Measurements from ENCODE around the gene UNG. TPM values are rescaled to one million over a fixed set of nuclear protein-coding genes. Genes with fewer than 3 reads are reported as not detected.

Gene UNG
- total RNA-seq, 1 donor, result 2.9 TPM

DNA sequence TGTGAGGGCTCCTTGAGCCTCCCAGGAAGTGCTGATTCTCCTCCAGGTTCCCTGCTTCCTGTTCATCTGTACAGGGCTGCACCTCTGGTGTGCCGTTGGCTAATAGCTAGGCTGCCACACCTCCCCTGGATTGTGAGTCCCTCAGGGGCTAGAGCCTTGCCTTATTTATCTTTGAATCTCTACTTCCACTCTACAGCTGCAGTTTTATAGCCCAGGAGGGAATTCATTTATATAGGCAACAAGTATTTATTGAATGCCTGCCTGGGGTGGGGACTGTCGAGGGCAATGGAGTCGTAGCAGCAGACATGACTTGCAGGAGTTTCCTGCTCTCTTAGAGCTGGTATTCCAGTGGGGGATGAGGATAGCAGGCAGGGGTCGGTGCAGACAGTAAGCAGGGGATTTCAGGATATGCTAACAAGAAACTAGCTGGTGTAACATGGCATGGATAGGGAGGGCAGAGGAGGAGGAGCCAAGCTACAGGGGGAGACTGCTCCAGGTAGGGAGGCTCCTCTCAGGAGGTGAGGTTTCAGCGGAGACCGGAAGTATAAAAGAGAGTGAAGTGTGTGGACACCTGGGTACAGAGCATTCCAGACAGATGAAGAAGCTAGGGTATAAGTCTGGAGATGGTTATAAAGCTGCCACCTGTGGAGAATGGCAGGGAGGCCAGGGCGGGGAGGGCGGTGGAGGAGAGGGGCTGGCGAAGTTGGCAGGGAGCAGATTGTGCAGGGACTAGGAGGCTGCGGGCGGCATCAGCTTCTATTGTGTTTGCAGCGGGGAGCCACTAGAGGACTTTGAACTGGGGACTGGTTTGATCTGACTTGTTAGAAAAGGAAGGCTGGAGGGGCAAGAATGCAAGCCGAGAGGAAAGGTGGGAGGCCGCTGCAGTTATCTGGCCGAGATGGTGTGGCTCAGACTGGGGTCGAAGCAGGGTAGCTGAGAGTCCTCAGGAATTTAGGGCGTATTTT, 27.8 kb upstream of the UNG start:
- Histone ChIP-seq H3K27me3 (ENCODE audit: insufficient read depth, low read length) (no peaks in the 10 kb centered on the region), H3K4me1 (ENCODE audit: insufficient read depth, low read length) (no peaks in the 10 kb centered on the region), H3K9me3 (ENCODE audit: low read depth, low read length) (no peaks in the 10 kb centered on the region), H3K4me3 (ENCODE audit: low read length) (no peak overlapping the region)

DNA sequence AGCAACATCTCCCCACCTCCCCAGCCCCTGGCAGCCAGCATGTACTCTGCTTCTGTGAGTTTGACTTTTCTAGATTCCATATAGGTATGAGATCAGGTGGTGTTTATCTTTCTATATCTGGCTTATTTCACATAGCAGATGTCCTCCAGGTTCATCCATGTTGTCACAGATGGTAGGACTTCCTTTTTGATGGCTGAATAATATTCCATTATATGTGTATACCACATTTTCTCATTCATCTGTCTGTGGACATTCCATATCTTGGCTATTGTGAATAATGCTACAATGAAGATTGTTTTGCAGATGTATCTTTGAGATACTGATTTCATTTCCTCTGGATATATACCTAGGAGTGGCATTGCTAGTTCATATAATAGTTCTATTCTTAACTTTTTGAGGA, 22.5 kb upstream of the UNG start:
- H3K9me3 ChIP-seq (ENCODE audit: low read depth, low read length), result no peaks in the 10 kb centered on the region
- H3K27me3 ChIP-seq (ENCODE audit: insufficient read depth, low read length), result no peaks in the 10 kb centered on the region
- no peak overlapping the region for H3K4me3 ChIP-seq (ENCODE audit: low read length)
- H3K4me1 ChIP-seq (ENCODE audit: insufficient read depth, low read length), result no peaks in the 10 kb centered on the region

DNA sequence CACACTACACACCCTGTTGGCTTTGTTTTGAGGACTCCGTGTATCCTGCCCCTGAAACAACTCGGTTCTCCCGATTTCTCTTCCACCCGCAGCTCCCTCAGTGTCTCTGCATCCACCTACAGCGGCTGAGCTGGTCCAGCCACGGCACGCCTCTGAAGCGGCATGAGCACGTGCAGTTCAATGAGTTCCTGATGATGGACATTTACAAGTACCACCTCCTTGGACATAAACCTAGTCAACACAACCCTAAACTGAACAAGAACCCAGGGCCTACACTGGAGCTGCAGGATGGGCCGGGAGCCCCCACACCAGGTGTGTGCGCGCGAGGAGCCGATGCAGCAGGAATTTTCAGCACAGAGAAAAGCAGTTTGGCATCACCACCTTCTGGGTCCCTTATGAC, 14.6 kb upstream of the UNG start:
- H3K4me1 ChIP-seq (ENCODE audit: insufficient read depth, low read length), result no peaks in the 10 kb centered on the region

DNA sequence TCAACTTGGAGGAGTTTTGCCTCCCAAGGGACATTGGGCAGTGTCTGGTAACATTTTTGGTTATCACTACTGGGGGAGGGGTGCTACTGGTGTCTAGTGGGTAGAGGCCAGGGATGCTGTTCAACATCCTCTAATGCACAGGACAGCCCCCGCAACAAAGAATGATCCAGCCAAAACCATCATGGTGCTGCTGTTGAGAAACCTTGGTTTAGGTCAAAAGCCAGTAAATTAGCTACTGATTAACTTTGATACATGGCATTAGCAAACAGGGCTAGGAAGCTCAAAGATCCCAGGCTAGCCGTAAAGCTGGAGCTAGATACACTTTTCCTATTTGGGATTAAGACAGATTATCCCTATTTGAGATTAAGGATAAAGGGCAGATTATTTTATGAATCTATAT, 13.0 kb upstream of the UNG start:
- no peaks in the 10 kb centered on the region for H3K27me3 ChIP-seq (ENCODE audit: insufficient read depth, low read length)
- no peaks in the 10 kb centered on the region for H3K4me1 ChIP-seq (ENCODE audit: insufficient read depth, low read length)
- no peak overlapping the region for H3K4me3 ChIP-seq (ENCODE audit: low read length)
- H3K9me3 ChIP-seq (ENCODE audit: low read depth, low read length), result no peaks in the 10 kb centered on the region

More for the DNA sequence above, 14.6 kb upstream of the UNG start:
- H3K27me3 ChIP-seq (ENCODE audit: insufficient read depth, low read length), result no peaks in the 10 kb centered on the region
- H3K4me3 ChIP-seq (ENCODE audit: low read length), result no peak overlapping the region
- no peaks in the 10 kb centered on the region for H3K9me3 ChIP-seq (ENCODE audit: low read depth, low read length)

DNA sequence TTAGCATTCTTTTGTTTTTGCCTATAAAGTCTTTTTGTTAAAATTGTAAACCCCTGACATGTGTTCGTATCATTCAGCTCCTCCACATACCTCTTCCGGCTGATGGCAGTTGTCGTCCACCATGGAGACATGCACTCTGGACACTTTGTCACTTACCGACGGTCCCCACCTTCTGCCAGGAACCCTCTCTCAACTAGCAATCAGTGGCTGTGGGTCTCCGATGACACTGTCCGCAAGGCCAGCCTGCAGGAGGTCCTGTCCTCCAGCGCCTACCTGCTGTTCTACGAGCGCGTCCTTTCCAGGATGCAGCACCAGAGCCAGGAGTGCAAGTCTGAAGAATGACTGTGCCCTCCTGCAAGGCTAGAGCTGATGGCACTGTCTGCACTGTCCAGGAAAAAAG, 11.8 kb upstream of the UNG start:
- Histone ChIP-seq H3K4me1 (ENCODE audit: insufficient read depth, low read length) (no peaks in the 10 kb centered on the region), H3K9me3 (ENCODE audit: low read depth, low read length) (no peaks in the 10 kb centered on the region), H3K4me3 (ENCODE audit: low read length) (no peak overlapping the region), H3K27me3 (ENCODE audit: insufficient read depth, low read length) (no peaks in the 10 kb centered on the region)

DNA sequence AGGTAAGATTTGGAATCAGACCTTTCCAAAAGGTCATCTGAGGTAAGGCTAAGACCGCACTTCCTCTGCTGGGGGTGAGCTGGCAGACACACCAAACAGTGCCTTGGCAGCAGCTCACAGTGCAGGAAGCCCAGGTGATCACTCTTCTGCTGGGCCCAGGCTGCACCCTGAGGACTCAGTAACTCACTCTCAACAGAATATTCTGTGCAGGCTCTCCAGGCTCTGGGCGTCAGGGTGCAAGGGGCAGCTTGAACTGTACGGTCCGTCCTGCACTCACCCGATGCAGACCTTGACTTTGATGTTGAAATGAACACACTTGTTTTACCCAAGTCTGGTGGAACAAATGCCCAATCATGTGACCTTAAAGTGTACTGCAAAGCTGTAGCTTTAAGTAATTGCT, 10.1 kb upstream of the UNG start:
- Histone ChIP-seq H3K27me3 (ENCODE audit: insufficient read depth, low read length) (no peaks in the 10 kb centered on the region), H3K9me3 (ENCODE audit: low read depth, low read length) (no peaks in the 10 kb centered on the region), H3K4me1 (ENCODE audit: insufficient read depth, low read length) (peaks cover 8% of the 10 kb centered on the region), H3K4me3 (ENCODE audit: low read length) (no peak overlapping the region)

DNA sequence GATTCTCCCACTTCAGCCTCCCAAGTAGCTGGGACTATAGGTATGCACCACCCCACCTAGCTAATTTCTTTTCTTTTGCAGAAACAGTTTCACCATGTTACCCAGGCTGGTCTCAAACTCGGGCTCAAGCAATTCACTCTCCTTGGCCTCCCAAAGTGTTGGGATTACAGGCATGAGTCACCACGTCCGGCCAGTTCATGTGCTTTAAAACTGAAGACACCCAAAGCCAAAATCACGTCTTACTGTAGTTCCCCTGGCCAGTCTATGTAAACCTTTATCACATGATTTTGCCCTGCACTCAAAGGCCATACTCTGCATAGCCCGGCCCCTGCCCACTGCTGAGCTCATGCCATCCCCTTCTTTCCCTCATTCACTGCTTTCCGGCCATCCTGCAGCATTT, 8.6 kb upstream of the UNG start:
- Histone ChIP-seq H3K4me3 (ENCODE audit: low read length) (no peak overlapping the region), H3K4me1 (ENCODE audit: insufficient read depth, low read length) (peaks cover 21% of the 10 kb centered on the region), H3K9me3 (ENCODE audit: low read depth, low read length) (no peaks in the 10 kb centered on the region), H3K27me3 (ENCODE audit: insufficient read depth, low read length) (no peaks in the 10 kb centered on the region)

DNA sequence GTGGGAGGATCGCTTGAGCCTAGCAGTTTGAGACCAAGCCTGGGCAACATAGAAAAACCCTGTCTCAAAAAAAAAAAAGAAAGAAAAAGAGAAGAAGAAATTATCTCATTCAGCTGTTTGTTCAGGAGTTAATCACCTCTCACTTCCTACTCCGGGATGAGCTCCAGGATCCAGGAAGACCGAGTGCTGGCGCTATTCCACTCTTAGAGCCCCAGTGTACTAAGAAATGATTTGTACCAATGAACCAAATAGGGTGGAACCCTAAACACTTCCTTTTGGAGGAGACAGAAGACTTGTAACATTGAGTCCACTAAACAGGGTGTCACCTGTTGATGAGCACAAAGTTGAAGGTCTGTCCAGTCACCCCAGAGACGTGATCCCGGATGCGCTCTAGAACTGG, 7.7 kb upstream of the UNG start:
- no peaks in the 10 kb centered on the region for H3K27me3 ChIP-seq (ENCODE audit: insufficient read depth, low read length)
- H3K9me3 ChIP-seq (ENCODE audit: low read depth, low read length), result no peaks in the 10 kb centered on the region
- peaks cover 23% of the 10 kb centered on the region for H3K4me1 ChIP-seq (ENCODE audit: insufficient read depth, low read length)
- no peak overlapping the region for H3K4me3 ChIP-seq (ENCODE audit: low read length)

DNA sequence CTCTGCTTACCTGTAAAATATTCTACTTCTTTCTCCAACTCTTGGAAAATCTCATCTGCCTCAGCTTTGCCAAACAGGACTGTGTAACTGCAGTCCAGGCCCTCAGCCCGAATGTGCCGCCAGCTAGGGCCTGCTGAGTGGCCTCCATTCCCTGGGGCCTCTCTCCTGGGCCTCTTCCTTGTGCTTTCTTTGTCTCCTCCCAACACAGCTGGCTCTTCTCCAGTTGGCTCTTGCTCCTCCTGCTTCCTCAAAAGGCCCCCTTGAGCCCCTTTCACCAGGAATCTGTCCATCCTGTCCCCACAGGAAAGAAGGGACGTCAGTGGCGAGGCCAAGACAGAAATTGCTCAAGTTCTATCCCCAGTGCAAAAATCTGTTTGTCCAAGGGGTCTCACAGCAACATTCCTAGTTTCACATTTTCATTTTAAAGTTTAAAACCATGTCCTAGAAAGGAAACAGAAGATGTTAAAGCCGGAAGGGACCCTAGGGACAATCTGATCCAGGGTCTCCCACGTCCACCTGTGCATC, 4.8 kb upstream of the UNG start:
- Histone ChIP-seq H3K4me3 (ENCODE audit: low read length) (peak overlapping the region; percentile 45), H3K4me1 (ENCODE audit: insufficient read depth, low read length) (peaks cover 29% of the 10 kb centered on the region), H3K27me3 (ENCODE audit: insufficient read depth, low read length) (no peaks in the 10 kb centered on the region), H3K9me3 (ENCODE audit: low read depth, low read length) (no peaks in the 10 kb centered on the region)

DNA sequence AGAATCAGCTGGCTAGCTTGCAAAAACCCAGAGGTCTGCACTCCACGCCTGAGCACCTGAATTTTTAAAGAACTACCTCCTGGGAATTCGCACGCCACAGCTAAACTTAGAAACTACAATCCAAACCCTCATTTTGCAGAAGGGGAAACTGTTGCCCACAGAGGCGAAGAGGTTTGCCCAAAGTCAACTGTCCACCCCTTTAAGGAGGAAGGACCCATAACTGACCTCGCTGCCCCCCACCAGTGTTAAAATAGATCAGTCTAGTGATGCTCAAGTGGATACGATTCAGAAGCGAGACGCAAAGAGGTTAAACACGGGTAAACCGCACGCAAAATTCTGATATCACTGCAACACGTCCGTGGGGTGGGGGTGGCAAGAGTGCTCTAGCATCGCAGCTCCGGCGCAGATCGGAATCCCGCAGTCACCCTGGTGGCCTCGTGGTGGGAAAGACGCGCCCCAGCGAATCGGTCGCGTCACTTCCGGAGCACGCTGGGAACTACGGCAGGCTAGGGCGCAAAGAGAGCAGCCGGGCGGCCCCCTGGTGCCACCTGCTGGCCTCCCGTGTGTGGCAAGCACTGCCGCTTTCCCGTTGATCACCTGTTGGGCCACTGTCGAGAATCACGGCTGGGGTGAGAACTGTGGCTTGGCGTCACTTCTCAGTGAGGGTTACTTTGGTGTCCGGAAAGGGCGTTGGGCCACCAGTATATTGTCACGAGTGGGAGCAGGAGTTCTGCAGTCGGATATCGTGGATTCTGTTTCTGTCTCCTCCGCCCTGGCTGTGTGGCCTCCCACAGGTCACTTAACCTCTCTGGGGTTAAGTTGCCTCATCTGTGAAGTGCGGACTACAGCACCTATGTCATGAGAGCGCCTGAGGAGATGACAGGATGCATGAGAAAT, 4.1 kb upstream of the UNG start, which contains the start of gene ALKBH2:
Gene ALKBH2, minus strand, starts transcription at position 451 of the 897 bp plus-strand sequence. CDS start 686 bp downstream, outside the sequence.
- Histone ChIP-seq H3K4me1 (ENCODE audit: insufficient read depth, low read length) (peaks cover 32% of the 10 kb centered on the region), H3K4me3 (ENCODE audit: low read length) (peak within 1 kb of the TSS; percentile 45), H3K9me3 (ENCODE audit: low read depth, low read length) (no peaks in the 10 kb centered on the region), H3K27me3 (ENCODE audit: insufficient read depth, low read length) (no peaks in the 10 kb centered on the region)

DNA sequence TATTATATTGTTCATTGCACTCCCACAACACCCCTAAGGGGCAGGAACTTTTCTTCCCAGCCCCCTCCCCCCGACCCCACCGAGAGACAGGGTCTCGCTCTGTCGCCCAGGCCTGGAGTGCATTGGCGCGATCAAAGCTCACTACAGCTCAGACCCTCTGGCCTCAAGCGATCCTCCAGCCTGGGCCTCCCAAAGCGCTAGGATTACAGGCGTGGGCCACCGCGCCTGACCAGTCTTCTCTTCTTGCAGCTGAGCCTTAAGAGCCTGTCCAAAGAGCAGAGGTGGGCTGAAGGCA, 310 bp upstream of the UNG start:
- Histone ChIP-seq H3K9me3 (ENCODE audit: low read depth, low read length) (no peaks in the 10 kb centered on the region), H3K27me3 (ENCODE audit: insufficient read depth, low read length) (no peaks in the 10 kb centered on the region), H3K4me3 (ENCODE audit: low read length) (no peak overlapping the region), H3K4me1 (ENCODE audit: insufficient read depth, low read length) (peaks cover 38% of the 10 kb centered on the region)

DNA sequence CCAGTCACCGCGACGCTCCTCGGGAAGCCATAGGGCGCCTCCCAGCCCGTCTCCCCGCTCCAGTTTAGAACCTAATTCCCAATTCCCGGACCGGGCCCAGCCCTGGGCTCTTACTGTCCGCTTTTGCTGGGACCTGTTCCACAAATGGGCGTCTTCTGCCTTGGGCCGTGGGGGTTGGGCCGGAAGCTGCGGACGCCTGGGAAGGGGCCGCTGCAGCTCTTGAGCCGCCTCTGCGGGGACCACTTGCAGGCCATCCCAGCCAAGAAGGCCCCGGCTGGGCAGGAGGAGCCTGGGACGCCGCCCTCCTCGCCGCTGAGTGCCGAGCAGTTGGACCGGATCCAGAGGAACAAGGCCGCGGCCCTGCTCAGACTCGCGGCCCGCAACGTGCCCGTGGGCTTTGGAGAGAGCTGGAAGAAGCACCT, 797 bp downstream of the UNG start:
- H3K27me3 ChIP-seq (ENCODE audit: insufficient read depth, low read length), result no peaks in the 10 kb centered on the region
- peak overlapping the region; percentile 76 for H3K4me3 ChIP-seq (ENCODE audit: low read length)
- peaks cover 27% of the 10 kb centered on the region for H3K4me1 ChIP-seq (ENCODE audit: insufficient read depth, low read length)
- H3K9me3 ChIP-seq (ENCODE audit: low read depth, low read length), result no peaks in the 10 kb centered on the region

DNA sequence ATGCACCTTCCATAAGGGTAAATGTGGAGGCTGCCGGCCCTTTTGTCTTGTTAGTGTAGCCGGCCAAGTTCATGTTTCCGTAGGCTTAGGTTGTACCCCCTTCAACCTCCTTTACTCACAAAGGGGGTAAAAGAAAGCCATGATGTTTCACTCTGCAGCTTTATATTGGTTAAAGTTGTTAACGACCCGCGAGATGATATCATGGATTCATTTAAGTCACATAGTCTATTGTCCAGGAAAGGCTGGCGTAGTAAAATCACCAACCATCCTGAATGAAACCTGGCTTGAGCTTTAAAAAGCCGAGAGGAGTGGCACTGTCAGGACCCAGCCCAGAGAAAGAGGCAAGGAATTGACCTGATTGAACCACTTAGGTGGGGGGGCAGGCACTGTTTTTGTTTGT, 1.3 kb downstream of the UNG start:
- Histone ChIP-seq H3K27me3 (ENCODE audit: insufficient read depth, low read length) (no peaks in the 10 kb centered on the region), H3K9me3 (ENCODE audit: low read depth, low read length) (no peaks in the 10 kb centered on the region), H3K4me3 (ENCODE audit: low read length) (peak overlapping the region; percentile 76), H3K4me1 (ENCODE audit: insufficient read depth, low read length) (peaks cover 25% of the 10 kb centered on the region)

DNA sequence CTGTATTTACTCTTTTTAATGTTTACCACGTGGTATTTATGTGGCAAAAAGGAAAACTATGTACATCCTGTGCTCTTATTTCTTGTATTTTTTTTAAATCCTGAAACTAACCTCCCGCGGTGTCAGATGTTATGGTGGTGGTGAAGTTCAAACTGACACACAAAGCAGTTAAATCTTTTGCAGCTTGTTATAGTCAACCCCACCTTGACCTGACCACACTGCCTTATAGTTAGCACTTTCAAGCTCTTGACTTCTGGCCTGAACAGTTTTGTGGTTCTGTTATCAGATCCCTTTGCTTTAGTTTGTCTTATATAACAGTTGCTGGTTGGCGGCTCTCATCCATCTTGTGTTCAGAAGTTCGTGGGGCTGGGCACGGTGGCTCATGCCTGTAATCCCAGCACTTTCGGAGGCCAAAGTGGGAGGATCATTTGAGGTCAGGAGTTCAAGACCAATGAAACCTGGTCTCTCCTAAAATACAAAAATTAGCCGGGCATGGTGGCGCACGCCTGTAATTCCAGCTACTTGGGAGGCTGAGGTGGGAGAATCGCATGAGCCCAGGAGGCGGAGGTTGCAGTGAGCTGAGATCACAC, 2.1 kb downstream of the UNG start:
- peaks cover 22% of the 10 kb centered on the region for H3K4me1 ChIP-seq (ENCODE audit: insufficient read depth, low read length)
- no peak overlapping the region for H3K4me3 ChIP-seq (ENCODE audit: low read length)
- H3K27me3 ChIP-seq (ENCODE audit: insufficient read depth, low read length), result no peaks in the 10 kb centered on the region
- no peaks in the 10 kb centered on the region for H3K9me3 ChIP-seq (ENCODE audit: low read depth, low read length)

DNA sequence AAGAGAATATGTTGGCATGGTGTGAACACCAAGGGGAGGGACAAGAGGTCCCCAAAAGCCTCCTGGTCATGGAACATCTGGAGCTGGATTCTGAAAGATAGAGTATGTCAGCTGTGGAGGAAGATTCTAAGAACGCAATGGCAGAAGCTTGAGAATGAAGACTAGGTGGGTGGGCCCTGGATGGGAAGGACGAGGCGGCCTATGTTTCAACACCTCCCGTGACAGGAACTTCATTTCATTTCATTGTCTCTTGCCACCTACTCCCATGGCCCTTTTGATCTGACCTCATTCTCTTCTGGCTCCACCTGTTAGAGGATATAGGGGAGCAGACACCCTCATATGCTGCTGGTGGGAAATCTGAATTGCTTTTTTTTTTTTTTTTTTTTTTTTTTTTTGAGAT, 3.3 kb downstream of the UNG start:
- Histone ChIP-seq H3K27me3 (ENCODE audit: insufficient read depth, low read length) (no peaks in the 10 kb centered on the region), H3K4me1 (ENCODE audit: insufficient read depth, low read length) (peaks cover 22% of the 10 kb centered on the region), H3K4me3 (ENCODE audit: low read length) (no peak overlapping the region), H3K9me3 (ENCODE audit: low read depth, low read length) (no peaks in the 10 kb centered on the region)

Data from mononuclear cell (primary cell).